ENCODE measurements around the gene LMAN1L. TPM values are rescaled to one million over a fixed set of nuclear protein-coding genes. Genes with fewer than 3 reads are reported as not detected.

Gene LMAN1L
- total RNA-seq, 2 experiments from 2014 or later = 0.09 to 0.38 TPM

DNA sequence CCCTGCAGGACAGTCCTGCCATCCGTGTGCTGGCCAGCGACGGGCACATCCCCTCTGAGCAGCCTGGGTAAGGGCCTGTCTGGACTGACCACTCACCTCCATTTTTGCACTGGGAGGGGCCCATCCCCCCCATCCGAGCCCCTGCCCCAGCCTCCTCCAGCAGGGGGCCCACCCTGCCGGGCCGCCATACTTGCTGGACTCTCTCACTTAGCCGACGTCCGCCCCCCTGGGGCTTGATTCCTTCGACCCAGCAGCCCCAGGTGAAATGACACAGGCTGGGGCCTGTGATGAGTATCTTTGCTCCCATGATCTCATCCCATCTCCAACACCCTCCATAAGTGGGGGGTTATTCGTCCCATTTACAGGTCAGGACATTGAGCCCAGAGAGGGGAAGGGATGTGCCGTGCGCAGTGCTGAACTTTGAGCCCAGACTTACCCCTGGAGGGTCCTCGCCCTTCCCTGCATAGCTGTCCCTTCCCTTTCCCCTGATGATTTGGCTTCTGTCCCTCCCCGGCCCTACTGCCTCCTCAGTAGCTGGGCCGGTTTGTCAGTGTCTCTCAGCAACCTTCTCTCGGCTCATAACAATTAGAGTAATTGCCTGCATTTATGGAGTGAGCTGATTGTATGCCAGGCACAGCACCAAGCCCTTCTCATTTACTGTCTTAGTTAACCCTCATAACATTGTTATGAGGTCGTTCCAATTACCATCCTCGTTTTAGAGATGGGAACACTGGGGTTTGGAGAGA lies 4.2 kb downstream of the LMAN1L start:
- Histone ChIP-seq H3K4me3 (ENCODE audit: low read depth, low read length, poor library complexity, severe bottlenecking) (no peak overlapping the region), H3K4me2 (ENCODE audit: low read length) (no peak overlapping the region), H3K9me2 (ENCODE audit: insufficient read depth, low read length) (no peaks in the 10 kb centered on the region), H3K4me1 (ENCODE audit: insufficient read depth, low read length, poor library complexity, severe bottlenecking) (peaks cover 33% of the 10 kb centered on the region), H3K36me3 (ENCODE audit: insufficient read depth, low read length) (no peaks in the 10 kb centered on the region), H3K79me2 (ENCODE audit: insufficient read depth, low read depth, low read length) (no peaks in the 10 kb centered on the region), H3K27ac (ENCODE audit: low read depth, low read length, poor library complexity, severe bottlenecking) (no peak overlapping the region), H3K9me3 (ENCODE audit: low read length) (no peaks in the 10 kb centered on the region), H2AFZ (ENCODE audit: low read length) (no peak overlapping the region), H4K20me1 (ENCODE audit: insufficient read depth, low read length) (no peaks in the 10 kb centered on the region)
- no peak for DNase-seq (ENCODE audit: low spot score)
- ChIA-PET CTCF (ENCODE audit: unreplicated experiment) (interaction anchor here (0.6 kb wide), 1 partner anchor 57 kb away, joined by 3 read pairs; no protein-coding TSS in a partner anchor), POLR2A (no interaction called here)
- no peak for TF ChIP-seq EZH2phosphoT487 (IDR thresholded peaks at IDR 0.05; ENCODE audit: borderline replicate concordance, low read depth, low read length)
- TF ChIP-seq CTCF (conservative IDR thresholded peaks at IDR 0.05; ENCODE audit: low read length) = no peak
- no TSS peak for BruUV-seq (replicated peaks)
- intact Hi-C loops (cut with micrococcal nuclease; ENCODE audit: unreplicated experiment) = no loop called here

DNA sequence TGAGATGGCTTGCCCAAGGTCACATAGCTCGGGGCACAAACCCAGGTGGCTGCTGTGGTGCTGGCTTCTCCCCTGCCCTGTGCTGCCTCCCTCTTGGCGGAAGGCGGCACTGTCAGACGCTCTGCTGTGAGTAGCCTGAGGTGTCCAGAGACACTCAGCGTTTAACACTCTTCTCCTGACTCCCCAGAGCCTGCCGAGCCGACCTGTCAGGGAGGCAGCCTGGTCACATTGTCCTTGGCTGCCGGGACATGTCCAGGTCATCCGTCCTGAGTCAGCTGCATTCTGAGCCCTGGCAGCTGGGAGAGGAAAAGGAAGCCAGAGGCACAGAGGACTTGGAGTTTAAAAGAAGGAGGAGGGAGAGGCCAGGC lies 4.7 kb downstream of the LMAN1L start:
- intact Hi-C loops (cut with micrococcal nuclease; ENCODE audit: unreplicated experiment) = no loop called here
- no peaks in the 10 kb centered on the region for H3K9me3 ChIP-seq (ENCODE audit: low read length)
- peaks cover 39% of the 10 kb centered on the region for H3K4me1 ChIP-seq (ENCODE audit: insufficient read depth, low read length, poor library complexity, severe bottlenecking)
- ChIA-PET POLR2A (no interaction called here), CTCF (ENCODE audit: unreplicated experiment) (interaction anchor here (0.6 kb wide), 1 partner anchor 57 kb away, joined by 3 read pairs; no protein-coding TSS in a partner anchor)
- no TSS peak for BruUV-seq (replicated peaks)
- H3K4me2 ChIP-seq (ENCODE audit: low read length) = no peak overlapping the region
- TF ChIP-seq CTCF (conservative IDR thresholded peaks at IDR 0.05; ENCODE audit: low read length) (no peak), EZH2phosphoT487 (IDR thresholded peaks at IDR 0.05; ENCODE audit: borderline replicate concordance, low read depth, low read length) (no peak)
- H4K20me1 ChIP-seq (ENCODE audit: insufficient read depth, low read length) = no peaks in the 10 kb centered on the region
- H3K36me3 ChIP-seq (ENCODE audit: insufficient read depth, low read length) = no peaks in the 10 kb centered on the region
- no peak overlapping the region for H3K4me3 ChIP-seq (ENCODE audit: low read depth, low read length, poor library complexity, severe bottlenecking)
- H3K27ac ChIP-seq (ENCODE audit: low read depth, low read length, poor library complexity, severe bottlenecking) = no peak overlapping the region
- H3K9me2 ChIP-seq (ENCODE audit: insufficient read depth, low read length) = no peaks in the 10 kb centered on the region
- no peaks in the 10 kb centered on the region for H3K79me2 ChIP-seq (ENCODE audit: insufficient read depth, low read depth, low read length)
- no peak overlapping the region for H2AFZ ChIP-seq (ENCODE audit: low read length)
- no peak for DNase-seq (ENCODE audit: low spot score)

DNA sequence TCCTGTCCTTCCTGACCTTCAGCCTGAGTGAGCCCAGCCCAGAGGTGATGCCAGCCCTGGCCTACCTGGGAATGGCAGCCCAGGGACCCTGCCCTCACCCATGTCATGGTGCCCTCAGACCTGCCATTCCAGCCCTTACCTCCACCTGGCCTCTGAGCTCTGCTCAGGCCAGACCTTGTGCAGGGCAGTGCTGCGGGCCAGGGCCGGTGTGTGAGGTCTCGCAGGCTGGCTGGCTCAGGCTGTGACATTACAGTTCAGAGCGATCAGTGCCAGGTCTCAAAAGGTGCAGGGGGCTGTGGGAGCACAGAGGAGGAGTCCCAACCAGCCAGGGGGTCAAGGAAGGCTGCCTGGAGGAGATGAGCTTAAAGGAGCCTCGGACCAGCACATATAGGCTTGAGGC lies 7.4 kb downstream of the LMAN1L start:
- Histone ChIP-seq H3K4me3 (ENCODE audit: low read depth, low read length, poor library complexity, severe bottlenecking) (peak overlapping the region; percentile 58), H3K79me2 (ENCODE audit: insufficient read depth, low read depth, low read length) (no peaks in the 10 kb centered on the region), H3K4me2 (ENCODE audit: low read length) (peak overlapping the region; percentile 81), H3K9me2 (ENCODE audit: insufficient read depth, low read length) (no peaks in the 10 kb centered on the region), H2AFZ (ENCODE audit: low read length) (no peak overlapping the region), H3K9me3 (ENCODE audit: low read length) (no peaks in the 10 kb centered on the region), H3K36me3 (ENCODE audit: insufficient read depth, low read length) (no peaks in the 10 kb centered on the region), H4K20me1 (ENCODE audit: insufficient read depth, low read length) (no peaks in the 10 kb centered on the region), H3K27ac (ENCODE audit: low read depth, low read length, poor library complexity, severe bottlenecking) (peak overlapping the region; percentile 79), H3K4me1 (ENCODE audit: insufficient read depth, low read length, poor library complexity, severe bottlenecking) (peaks cover 47% of the 10 kb centered on the region)
- no peak for DNase-seq (ENCODE audit: low spot score)
- intact Hi-C loops (cut with micrococcal nuclease; ENCODE audit: unreplicated experiment) = no loop called here
- POLR2A ChIA-PET = interaction anchor here (0.6 to 2.6 kb wide), 5 partner anchors 10 to 132 kb away, joined by 3 to 14 read pairs (median 6); no protein-coding TSS in a partner anchor
- no TSS peak for BruUV-seq (replicated peaks)
- TF ChIP-seq EZH2phosphoT487 (IDR thresholded peaks at IDR 0.05; ENCODE audit: borderline replicate concordance, low read depth, low read length) = no peak
- no peak for TF ChIP-seq CTCF (conservative IDR thresholded peaks at IDR 0.05; ENCODE audit: low read length)
- CTCF ChIA-PET (ENCODE audit: unreplicated experiment) = interaction anchor here (1.6 to 1.9 kb wide), 2 partner anchors 21 to 49 kb away, joined by 4 to 9 read pairs; no protein-coding TSS in a partner anchor
